ENCODE data around the gene SLC7A7.
A peak's percentile ranks its signal among the peaks of the same experiment; 100 is the strongest.
"Not testable (repeated sequence)": the region's sequence is repeated elsewhere in the genome, so short reads cannot be mapped to it uniquely, and the experiment has no call there.

The SLC7A7 gene

DNA sequence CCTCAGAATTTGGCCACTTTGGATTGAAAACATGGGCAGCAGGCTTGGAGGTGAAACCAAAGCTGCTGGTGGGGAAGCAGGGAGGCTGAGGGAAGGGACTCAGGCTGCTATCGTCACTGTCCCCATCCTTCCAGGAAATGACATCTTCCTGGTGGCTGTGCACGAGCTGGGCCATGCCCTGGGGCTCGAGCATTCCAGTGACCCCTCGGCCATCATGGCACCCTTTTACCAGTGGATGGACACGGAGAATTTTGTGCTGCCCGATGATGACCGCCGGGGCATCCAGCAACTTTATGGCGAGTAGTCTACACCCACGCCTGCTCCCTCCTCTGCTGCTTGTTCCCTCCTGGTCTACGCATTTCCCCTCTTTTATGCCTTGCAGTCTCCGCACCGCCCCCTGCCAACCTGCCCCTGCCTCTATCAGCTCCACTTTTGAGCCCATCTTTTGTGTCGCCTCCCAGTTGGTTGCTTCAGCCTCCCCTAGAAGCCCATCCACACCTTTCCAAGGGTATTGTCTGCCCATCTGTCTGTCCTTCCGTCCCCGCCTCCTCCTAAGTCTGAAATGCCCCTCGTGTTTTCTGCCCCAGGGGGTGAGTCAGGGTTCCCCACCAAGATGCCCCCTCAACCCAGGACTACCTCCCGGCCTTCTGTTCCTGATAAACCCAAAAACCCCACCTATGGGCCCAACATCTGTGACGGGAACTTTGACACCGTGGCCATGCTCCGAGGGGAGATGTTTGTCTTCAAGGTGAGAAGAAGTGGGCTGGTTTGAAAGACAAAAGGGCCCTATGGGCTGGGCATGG is 28.1 kb upstream of the SLC7A7 start:
- no peak for DNase-seq

GRCh38 chr14:22842211-22843122 is 27.2 kb upstream of the SLC7A7 start:
- no peak for DNase-seq

DNA sequence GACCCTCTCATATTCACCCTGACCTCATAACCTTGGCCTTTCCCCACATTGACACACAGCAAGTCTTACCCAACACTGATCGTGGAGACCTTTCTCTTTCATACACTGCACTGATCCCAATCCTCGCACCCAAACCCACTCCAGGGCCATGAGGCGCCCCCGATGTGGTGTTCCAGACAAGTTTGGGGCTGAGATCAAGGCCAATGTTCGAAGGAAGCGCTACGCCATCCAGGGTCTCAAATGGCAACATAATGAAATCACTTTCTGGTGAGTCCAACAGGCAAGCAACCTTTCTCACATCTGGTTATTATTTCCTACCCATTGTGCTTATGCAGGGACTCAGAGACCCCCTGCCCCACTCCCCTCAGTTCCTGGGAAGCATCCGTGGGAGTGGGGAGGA is 26.5 kb upstream of the SLC7A7 start:
- no peak for DNase-seq

GRCh38 chr14:22841311-22841710 is 26.1 kb upstream of the SLC7A7 start:
- no peak for DNase-seq

- DNase-seq: no peak
Observed at GRCh38 chr14:22839159-22839779, 24.0 kb upstream of the SLC7A7 start.

DNA sequence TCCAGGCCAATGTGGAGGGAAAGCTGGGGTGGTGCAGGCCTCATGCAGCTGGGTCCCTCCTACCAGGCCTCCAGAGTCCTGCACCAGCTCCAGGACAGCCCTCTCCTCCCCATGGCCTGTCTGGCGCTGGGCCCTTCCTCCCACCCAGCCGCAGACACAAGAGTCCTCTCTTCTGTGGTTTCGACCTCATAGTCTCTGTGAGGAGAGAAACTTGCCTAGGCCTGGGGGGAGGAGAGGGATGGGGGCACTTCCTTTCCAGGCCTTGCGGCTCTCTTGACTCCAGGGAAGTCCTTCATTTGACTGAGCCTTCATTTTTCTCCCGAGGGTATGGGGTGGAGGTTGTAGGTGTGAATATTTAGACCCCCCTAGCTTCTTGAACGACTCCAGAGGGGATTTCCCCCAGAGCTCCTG is 23.4 kb upstream of the SLC7A7 start:
- no peak for DNase-seq

DNA sequence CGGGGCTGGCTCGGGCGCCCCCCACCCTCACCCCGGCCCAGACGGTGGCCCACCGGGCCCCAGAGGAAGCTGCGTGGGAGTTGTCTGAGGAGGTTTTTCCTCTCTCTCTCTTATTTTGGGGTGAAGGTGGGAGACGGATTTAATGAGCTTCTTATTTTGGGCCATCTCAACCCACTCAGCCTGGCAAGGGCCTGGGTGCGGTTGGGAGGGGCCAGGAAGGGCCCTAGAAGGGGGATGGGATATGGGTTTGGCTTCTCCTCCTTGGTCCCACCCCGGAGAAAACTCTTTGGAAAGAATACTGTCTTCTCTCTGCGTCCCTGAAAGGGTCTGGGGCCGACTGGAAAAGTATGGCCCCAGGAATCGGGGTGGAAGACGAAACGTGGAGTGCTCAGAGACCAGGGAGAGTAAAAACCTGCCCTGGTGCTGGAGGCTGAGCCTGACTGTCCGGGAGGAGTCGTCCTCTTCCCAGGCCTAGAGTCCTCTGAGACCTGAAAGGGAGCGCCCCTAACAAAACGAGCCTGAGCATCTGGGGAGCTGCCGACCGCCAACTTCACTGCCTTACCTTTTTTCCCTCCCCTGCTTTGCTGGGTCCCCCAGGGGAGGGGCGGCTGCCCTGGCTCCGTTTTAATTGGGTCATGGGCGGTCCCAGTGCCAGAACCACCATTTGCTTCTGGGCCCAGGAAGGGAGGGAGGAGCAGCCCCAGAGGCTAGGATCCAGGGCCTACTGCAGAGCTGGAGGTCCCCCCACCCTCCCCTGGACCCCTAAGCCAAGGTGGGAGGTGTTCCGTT is 22.7 kb upstream of the SLC7A7 start:
- no peak for DNase-seq

- DNase-seq: no peak
Observed at GRCh38 chr14:22837114-22837749, 22.0 kb upstream of the SLC7A7 start.

GRCh38 chr14:22836301-22837113 is 21.3 kb upstream of the SLC7A7 start, which contains the start of gene MMP14:
Gene MMP14, plus strand, starts transcription at chr14:22836585. Its CDS starts 233 bp downstream, at chr14:22836818.
- no peak for DNase-seq

DNA sequence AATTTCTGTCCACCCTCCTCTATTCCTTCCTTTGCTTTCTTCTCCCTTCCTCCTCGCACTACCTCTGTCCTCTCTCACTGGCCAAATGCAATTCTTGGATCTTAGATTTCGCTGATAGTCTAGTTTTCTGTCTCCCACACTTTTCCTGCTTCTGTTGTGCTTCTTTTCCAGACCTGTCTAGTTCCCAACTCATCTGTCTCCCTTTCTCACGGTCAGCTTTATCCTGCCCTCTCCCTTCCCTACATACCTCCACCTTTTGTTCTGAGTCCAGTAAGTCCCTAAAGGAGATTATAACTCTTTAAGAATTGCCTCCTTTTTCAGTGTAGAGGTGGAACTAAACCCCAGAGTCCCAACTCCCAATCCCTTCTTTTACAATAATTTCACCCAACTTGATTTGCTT is 20.3 kb upstream of the SLC7A7 start:
- no peak for DNase-seq

- DNase-seq: no peak
Observed at GRCh38 chr14:22830443-22831010, 15.3 kb upstream of the SLC7A7 start.

GRCh38 chr14:22829661-22830442 is 14.6 kb upstream of the SLC7A7 start, which contains the start of gene MRPL52:
Gene MRPL52, plus strand, starts transcription at chr14:22829887. Its CDS starts 26 bp downstream, at chr14:22829913.
- peak; percentile 95 for DNase-seq

- DNase-seq: not testable (repeated sequence)
Observed at GRCh38 chr14:22829076-22829660, 13.9 kb upstream of the SLC7A7 start.

GRCh38 chr14:22824711-22825359 is 9.6 kb upstream of the SLC7A7 start:
- no peak for DNase-seq

- DNase-seq: peak; percentile 74
Observed at GRCh38 chr14:22822571-22823098, 7.4 kb upstream of the SLC7A7 start.

DNA sequence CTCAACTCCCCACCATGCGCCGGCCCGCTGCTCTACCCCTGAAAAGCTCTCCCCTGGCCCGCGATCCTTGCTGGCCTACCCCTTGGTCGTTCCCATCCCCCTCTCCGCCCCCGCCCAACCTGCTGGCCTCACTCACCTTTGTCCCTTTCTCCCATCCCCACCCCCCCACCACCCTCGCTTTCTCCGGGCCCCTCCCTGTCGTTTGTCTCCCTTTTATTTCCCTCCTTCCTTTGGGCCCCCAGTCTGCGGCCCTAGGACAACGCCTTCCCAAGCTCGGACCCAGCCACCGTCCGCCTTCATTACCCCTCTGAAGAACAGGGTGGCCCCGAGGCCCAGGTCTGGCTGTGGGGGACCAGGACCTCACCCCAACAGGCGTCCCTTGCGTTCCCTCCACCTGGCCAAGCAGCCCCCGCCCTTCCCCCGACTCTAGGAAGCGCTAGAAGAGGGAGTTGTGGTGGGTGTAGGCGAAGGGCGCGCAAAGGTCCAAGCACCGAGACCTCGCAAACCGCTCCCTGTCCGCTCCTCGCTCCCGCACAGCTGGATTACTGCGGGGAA is 6.9 kb upstream of the SLC7A7 start:
- no peak for DNase-seq

GRCh38 chr14:22821193-22822015 is 6.2 kb upstream of the SLC7A7 start:
- DNase-seq: no peak

Measured in activated CD4-positive, alpha-beta T cell treated with anti-CD3 and anti-CD28 coated beads, Interleukin-10, Interleukin-2, amounts not matched to agents 100 ng/mL and 50 ng/mL, durations not matched to agents 16 hours and 8 hours (primary cell).